Raji (cell line): ENCODE data around the gene DPH3.

Source experiments
- POLR2A ChIP-seq: IDR thresholded peaks from 2 replicates; pipeline ENCODE4 v1.6.1; 2011; ENCODE audit warnings: low read depth, low read length, control low read depth; ENCODE audit not compliant: insufficient read depth

Gene DPH3

DNA sequence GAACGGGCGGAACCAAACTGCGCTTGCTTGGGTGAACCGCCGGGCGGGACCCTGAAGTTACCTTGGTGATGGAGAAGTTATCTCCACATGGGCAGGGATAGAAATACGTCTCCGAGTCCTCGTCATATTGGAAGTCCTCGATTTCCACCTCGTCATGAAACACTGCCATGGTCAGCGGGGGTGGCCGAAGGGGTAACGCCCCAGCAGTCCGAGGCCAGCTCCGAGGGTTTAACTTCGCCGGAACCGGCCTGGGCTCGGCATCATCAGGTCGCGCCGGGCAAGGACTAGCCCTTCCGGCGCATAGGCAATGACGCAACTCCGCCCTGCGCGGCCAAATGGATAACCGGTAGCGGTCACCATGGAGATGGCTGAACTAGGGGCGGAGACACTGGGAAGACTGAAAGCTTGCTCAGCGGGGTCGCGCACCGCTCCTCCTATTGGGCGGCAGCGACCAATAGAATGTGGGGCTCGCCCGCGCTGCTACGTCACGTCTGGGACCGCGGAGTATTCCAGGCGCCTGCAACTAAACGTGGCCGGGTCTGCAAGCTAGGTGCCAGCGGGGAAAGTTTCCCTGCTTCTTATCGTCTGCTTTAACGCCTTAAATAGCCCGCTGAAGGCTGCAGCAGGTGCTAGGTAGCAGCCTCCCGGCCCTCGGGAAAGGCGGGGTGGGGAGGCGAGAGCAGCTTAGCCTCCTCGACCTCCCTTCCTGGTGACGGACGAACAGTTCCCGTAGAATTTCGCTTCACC is at the start of gene DPH3, which contains the start of gene OXNAD1:
Gene DPH3, minus strand, starts transcription at position 236 of the 747 bp plus-strand sequence. Its CDS starts 67 bp downstream, at position 169.
Gene OXNAD1, plus strand, starts transcription at position 505 of the 747 bp plus-strand sequence. CDS start 5,741 bp downstream, outside the sequence.
- TF ChIP-seq POLR2A: peak; percentile 93

DNA sequence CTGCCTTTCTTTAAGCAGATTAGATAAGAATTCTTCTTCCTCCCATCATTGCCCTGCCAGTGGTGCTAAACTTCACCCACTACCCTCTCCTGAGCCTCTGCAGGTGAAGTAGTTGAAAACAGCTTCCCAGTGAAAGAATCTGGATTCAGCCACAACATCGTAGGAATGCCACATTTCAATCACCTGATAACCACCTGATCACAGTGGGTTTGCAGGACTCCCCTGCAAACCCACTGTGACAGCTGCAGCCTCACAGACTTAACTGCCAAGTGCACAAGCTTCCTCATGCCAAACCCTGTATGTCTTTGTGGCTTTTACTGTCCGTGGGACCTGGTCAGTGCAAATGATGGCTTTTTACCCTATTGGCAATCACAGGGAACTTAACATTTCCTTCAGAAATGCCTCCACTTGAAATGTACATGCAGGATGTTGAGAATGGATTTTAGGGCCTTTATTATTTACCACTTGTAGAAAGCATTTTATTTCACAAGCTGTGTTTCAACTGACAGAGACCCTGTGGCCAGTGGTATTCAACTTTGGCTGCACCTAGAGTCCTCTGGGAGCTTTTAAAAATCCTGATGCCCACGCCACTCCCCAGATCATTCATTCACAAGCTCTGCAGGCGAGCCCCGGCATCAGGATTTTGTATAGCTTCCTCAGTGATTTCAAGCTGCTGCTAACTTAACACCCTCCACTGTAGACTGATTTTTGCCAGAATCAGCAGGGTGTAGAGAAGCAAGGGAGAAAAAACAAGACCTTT is 49.3 kb upstream of the DPH3 start:
- no peak for TF ChIP-seq POLR2A

DNA sequence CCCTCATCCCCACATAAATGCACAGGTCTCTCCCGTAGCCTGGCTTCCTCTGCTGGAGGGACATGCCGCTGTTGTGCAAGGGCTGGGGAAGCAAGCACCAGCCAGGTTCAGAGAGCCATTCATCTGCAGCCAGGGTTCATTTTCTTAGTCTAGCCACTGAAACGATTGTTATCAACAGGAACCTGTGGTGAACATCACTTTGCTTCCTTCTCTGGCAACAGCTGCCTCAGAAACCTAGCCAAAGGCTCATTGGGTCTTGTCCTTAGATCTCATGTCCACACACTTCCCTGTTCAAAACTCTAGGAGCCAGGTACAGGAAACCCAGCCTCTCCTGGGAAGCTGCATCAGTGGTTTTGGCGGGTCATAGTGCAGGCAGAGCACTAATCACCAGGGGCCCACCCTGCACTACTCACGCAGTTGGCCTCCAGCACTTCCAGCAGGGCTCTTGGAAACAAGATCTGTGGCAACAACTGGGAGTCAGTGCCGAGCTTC is 47.3 kb upstream of the DPH3 start:
- TF ChIP-seq POLR2A: no peak

DNA sequence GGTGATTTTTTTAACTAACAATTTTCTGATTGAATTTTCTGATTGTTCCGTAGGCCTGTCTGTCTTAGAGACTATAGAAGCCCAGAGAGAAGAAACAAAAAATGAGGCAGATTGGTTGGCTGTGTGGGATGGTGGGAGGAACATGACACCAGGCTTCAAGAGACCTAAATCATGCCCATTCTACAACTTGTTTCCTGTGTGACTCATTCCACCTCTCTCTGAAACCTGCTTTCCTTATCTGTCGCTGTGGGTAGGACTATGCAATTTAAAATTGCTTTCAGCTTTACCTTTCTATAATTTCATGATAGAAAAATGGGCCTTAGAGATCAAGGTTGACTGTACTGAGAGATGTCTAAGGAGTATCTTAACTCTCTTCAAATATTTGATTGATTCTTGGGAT is 44.8 kb upstream of the DPH3 start:
- TF ChIP-seq POLR2A: no peak

DNA sequence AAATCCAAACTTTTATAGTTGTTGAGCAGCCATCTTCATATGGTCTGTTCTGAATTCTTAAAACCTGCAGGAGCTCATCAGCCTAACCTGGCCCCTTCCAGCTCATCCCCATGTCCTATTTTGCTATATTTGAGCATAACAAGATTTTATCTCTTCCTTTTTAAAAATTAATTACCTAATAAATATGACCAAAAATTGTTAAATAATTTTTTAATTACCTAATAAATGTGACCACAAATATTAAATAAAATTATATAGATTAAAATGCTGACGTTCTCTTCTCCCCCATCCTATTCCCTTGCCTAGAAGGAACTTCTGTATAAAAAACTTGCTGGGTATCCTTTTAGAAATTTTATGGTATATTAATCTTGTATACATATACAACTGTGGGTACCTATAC is 44.0 kb upstream of the DPH3 start:
- no peak for TF ChIP-seq POLR2A

DNA sequence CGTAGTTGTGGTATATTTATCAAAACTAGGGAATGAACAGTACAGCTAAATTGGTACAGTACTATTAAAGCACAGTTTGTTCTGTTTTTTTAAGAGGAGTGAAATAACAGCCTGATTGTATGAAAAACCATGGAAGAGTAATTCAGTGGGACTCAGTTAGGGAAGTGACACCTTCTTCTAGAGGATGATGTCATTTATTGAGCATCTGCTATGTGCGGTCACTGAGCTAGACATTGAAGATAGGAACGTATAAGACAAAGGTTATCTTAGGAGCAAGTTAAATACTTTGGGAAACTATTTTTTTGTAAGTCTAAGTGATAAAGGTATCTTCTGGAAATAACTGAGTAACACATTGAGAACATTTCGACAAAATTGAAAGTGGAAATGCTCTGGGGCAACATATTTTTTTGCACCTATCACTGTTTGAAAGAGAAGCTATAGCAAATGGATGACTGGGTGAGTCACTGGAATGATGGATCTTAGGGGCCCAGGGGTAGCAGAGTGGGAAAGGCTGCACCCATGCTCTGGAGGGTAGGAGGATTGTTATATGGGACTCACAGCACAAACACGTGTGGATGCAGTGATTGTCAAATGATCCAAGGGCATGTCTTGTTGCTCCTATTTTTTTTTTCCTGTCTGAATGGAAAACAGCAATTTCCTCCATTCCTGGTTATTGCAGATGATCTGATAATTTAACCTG is 43.2 kb upstream of the DPH3 start:
- no peak for TF ChIP-seq POLR2A

DNA sequence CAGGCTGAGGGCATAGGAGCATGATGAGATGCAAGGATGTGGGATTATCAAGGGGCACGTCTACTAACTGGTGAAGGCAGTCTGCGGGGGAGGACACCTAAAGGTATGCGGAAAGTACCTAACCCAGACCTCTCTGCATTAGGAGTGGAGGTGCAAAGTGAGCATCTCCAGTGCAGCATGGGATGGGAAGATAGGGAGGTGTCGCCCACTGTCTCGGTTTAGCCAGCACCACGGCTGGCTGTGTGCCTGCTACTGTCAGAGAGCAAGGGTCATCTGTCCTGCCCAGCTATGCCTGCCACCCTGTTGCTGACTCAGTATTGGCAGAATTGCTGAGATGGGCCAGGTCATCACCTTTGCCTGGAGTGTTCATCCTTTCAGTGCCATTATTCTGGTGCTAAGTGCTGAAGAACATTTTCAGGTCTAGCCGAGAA is 40.4 kb upstream of the DPH3 start:
- TF ChIP-seq POLR2A: no peak

DNA sequence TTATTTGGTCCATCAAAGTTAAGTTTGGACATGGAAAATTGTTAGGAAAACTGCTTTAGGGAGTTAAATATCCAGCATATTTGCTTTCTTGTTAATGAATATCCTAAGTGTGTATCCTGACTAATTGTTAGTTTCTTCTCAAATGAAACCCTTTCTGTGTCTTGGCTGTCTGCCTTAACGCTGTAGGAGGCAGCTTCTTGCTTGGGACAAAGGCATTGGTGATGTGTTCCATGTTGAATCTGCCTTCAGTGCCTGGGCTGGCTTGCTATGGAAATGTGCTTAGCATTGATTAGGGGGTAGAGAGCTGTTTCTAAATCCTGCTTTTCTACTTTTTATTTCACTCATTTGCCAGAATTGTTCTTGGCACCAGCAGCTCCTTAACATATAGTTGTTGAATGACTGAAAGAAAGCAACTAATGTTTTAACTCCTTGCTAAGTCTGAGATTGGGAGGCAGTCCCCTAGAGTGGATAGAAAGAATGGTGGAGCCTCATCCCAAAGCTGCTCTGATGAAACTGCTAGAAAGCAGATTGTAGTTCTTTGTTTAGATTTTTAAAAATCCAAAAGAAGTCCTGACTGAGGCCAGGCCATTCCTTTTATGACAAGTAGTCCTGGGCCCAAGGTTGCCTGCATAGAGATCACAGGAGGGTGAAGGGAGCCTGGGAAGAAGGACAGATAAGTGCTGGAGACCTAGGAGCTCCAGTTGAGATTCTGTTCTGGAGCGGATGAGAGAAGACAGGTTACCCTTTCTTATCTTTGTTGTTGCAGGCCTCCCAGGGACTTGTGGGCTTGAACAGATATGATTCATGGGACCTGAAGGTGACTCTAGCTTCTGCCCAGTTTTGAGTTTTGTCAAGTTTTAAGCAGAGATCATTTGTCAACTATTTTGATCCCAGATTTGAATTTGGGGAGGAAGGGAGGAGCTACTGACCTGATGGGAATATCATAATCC is 39.6 kb upstream of the DPH3 start:
- no peak for TF ChIP-seq POLR2A

DNA sequence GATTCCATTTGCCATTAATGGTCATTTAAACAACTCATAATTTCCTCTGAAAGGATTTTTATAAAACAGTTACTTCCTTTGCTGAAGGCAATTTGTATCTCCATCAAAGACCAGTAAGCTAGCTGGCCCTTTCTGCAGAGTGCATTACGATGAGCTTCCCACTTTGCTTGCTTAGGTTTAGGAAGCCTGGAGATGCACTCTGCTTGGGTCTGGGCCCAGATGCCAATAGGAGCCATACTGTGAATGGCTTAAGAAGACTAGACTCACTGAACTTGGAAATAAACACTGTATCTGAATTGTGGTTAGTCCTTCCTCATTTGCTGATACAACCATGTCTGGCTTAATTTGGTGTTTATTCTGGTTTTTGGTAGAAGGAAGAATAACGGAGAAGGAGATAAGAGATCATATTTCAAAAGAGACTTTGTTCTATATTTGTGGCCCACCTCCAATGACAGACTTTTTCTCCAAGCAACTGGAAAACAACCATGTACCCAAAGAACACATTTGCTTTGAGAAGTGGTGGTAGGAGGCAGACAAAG is 38.4 kb upstream of the DPH3 start:
- no peak for TF ChIP-seq POLR2A

DNA sequence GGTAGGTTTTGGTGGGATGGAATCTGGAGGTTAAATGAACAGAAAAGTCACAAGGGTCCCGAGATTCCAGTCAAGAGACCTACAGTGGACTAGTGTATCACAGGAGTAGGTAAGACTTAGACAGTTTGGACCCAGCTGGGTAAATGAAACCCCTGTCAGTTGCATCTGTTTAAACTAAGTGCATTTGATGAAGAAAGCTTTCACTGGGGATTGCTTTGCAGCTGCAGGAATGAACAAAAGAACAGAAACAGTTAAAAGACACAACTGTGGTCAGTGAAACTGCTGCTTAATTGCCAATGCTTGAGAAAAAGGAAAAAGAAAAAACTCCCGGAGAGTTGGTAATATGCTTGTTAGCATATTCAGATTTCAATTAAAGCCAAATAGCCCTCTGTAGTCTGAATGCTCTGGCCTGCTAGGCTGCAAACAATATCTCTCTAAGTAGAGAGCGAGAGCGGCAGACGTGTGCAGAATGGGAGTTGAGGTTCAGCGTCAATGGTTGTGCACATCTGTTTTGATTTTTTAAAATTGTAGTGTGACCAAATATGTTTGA is 37.4 kb upstream of the DPH3 start:
- TF ChIP-seq POLR2A: no peak

DNA sequence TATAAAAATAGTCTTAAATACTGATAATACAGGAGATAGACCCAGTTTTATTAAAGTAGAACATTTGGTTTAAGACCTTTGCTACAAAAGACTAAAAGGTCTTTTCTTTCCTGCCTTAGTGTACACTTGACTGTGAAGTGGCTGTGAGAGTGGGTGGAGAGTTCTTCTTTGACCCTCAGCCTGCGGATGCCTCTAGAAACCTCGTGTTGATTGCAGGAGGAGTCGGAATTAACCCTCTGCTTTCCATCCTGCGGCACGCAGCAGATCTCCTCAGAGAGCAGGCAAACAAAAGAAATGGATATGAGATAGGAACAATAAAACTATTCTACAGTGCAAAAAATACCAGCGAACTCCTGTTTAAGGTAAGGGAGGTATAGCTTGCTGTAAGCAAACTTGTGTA is 36.8 kb upstream of the DPH3 start:
- no peak for TF ChIP-seq POLR2A

DNA sequence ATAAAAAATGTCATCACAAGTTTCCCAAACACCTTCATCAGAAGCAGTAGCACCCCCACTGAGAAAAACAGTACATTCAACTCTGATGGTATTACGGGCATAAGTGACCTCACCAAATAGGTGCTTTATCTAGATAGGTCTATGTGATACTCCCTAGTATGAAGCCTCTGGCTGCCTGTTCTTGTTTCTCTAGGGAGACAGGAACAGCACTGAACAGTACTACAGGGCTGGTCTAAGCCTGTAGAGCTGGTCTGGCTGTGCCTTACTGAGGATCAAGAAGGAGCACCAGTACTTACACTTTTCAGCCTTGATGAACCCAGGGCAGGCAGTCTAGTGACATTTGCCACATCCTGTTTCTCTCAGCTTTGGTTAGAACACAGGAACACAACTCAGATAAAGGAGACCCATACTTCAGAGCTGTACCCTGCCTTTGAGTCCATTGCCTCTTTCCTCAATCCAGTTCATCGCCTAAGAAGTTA is 36.2 kb upstream of the DPH3 start:
- no peak for TF ChIP-seq POLR2A

DNA sequence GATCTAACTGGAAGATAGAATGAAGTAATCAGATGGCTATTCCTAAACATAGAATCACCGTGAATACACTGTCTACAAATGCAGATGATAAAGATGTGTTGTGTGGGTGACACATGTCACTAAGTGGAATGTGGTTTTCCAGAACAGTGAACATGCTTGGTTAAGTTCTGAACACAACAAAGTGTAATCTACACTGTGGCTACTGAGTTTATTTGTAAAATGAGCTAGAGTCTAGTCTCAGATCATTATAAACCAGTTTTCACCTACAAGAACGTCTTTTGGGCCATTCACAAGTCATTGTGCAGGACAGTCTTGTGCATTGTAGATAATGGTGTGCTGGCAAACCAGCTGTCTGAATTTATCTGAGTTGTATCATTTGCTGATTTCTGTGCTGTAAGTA is 35.6 kb upstream of the DPH3 start:
- no peak for TF ChIP-seq POLR2A

DNA sequence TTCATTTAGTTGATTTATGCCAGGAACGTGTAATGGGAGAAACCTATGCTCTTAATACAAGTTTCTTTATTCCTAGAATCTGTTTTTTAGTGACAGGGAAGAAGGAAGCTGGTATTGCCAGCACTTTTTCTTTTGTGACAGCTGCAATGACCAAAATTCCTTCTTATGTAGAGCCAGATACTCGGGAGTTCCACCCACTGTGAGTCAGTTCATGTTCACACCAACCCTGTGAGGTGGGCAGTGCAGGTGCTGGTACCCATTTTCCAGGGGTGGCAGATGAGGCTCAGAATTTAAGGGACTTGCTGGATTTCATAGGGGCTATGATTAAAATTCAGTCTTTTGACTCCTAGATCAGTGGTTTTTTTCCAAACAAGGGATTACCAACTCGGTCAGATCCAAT is 35.0 kb upstream of the DPH3 start:
- TF ChIP-seq POLR2A: no peak
